Urinary bladder (tissue), 4 donors: ENCODE measurements around the gene PIK3C2B. TPM values are rescaled to one million over a fixed set of nuclear protein-coding genes. Genes with fewer than 3 reads are reported as not detected.
A peak's percentile ranks its signal among the peaks of the same experiment; 100 is the strongest.

Source experiments
- DNase-seq: peaks from one replicate; pipeline ENCODE4 v3.0.0-alpha.2; 2015; ENCODE audit errors: extremely low spot score
- H3K27ac ChIP-seq: one replicate; pipeline ENCODE4 v1.5.1; 2013; ENCODE audit warnings: low read depth, mild to moderate bottlenecking, moderate library complexity
- H3K36me3 ChIP-seq: one replicate; pipeline ENCODE4 v1.6.1; 2013; ENCODE audit warnings: mild to moderate bottlenecking, moderate library complexity; ENCODE audit not compliant: insufficient read depth
- H3K4me1 ChIP-seq: one replicate; pipeline ENCODE4 v1.6.1; 2013; ENCODE audit warnings: mild to moderate bottlenecking, moderate library complexity; ENCODE audit not compliant: insufficient read depth
- H3K4me3 ChIP-seq: one replicate; pipeline ENCODE4 v1.5.1; 2013; ENCODE audit warnings: low read depth, low read length
- WGBS: extraction: QIAGEN DNeasy Blood & Tissue Kit; methylation state at CpG from one replicate; pipeline ENCODE4 v1.1.7; 2013; 5-methylcytosine and 5-hydroxymethylcytosine counted together
- polyA plus RNA-seq: library from polyadenylated mRNA; stranded (reverse); fragments of 200-250 nt; gene quantifications from one replicate; pipeline ENCODE4 v1.2.3, GENCODE V29; 2013
- total RNA-seq: library from RNA; depleted of rRNA; stranded (reverse); fragments of >200 nt; gene quantifications from one replicate; pipeline ENCODE4 v1.2.3, GENCODE V29; 2014
- donor health status: healthy with polysubstance abuse.
- donor health status: healthy.

The PIK3C2B gene
- total and polyA plus RNA-seq, 2 donors: 19.7 to 33.6 TPM

- H3K4me1 ChIP-seq: no peaks in the 10 kb centered on the region
- WGBS: 71% methylated on average over 17 of the region's 17 CpGs
These were observed 27.9 kb downstream of the PIK3C2B start for GRCh38 chr1:204466416-204467405.

GRCh38 chr1:204465546-204466415 is 28.8 kb downstream of the PIK3C2B start:
- no peak for DNase-seq
- WGBS: 60% methylated on average over 17 of the region's 17 CpGs
- no peak overlapping the region for H3K27ac ChIP-seq
- H3K36me3 ChIP-seq: peaks cover 2% of the 10 kb centered on the region
- no peak overlapping the region for H3K4me3 ChIP-seq
- no peaks in the 10 kb centered on the region for H3K4me1 ChIP-seq

More at GRCh38 chr1:204466416-204467405, 27.9 kb downstream of the PIK3C2B start:
- no peak for DNase-seq
- Histone ChIP-seq H3K4me3 (no peak overlapping the region), H3K36me3 (peaks cover 2% of the 10 kb centered on the region), H3K27ac (no peak overlapping the region)

GRCh38 chr1:204464701-204465100 is 29.9 kb downstream of the PIK3C2B start:
- DNase-seq: no peak
- Histone ChIP-seq H3K4me1 (no peaks in the 10 kb centered on the region), H3K4me3 (no peak overlapping the region), H3K36me3 (peaks cover 2% of the 10 kb centered on the region), H3K27ac (no peak overlapping the region)
- 67% methylated on average over 1 of the region's 1 CpG for WGBS

- Histone ChIP-seq H3K4me3 (no peak overlapping the region), H3K27ac (no peak overlapping the region), H3K36me3 (peaks cover under 1% of the 10 kb centered on the region), H3K4me1 (no peaks in the 10 kb centered on the region)
- DNase-seq: no peak
- 56% methylated on average over 3 of the region's 3 CpGs for WGBS
These were observed 30.4 kb downstream of the PIK3C2B start for GRCh38 chr1:204464187-204464631.

GRCh38 chr1:204463125-204464060 is 31.2 kb downstream of the PIK3C2B start:
- H3K4me1 ChIP-seq: no peaks in the 10 kb centered on the region
- H3K27ac ChIP-seq: no peak overlapping the region
- DNase-seq: no peak
- WGBS: 45% methylated on average over 10 of the region's 10 CpGs
- H3K4me3 ChIP-seq: no peak overlapping the region
- no peaks in the 10 kb centered on the region for H3K36me3 ChIP-seq

GRCh38 chr1:204462229-204462561 is 32.4 kb downstream of the PIK3C2B start:
- DNase-seq: no peak
- Histone ChIP-seq H3K27ac (no peak overlapping the region), H3K4me3 (no peak overlapping the region), H3K4me1 (no peaks in the 10 kb centered on the region), H3K36me3 (no peaks in the 10 kb centered on the region)
- WGBS: 75% methylated on average over 4 of the region's 4 CpGs

- DNase-seq: no peak
- no peak overlapping the region for H3K4me3 ChIP-seq
These were observed 33.0 kb downstream of the PIK3C2B start for GRCh38 chr1:204461331-204462228.

GRCh38 chr1:204460346-204460745 is 34.3 kb downstream of the PIK3C2B start:
- 95% methylated on average over 8 of the region's 8 CpGs for WGBS
- H3K4me3 ChIP-seq: no peak overlapping the region
- H3K36me3 ChIP-seq: no peaks in the 10 kb centered on the region
- DNase-seq: no peak
- no peaks in the 10 kb centered on the region for H3K4me1 ChIP-seq
- H3K27ac ChIP-seq: no peak overlapping the region

More at GRCh38 chr1:204461331-204462228, 33.0 kb downstream of the PIK3C2B start:
- Histone ChIP-seq H3K4me1 (no peaks in the 10 kb centered on the region), H3K36me3 (no peaks in the 10 kb centered on the region), H3K27ac (no peak overlapping the region)
- 65% methylated on average over 11 of the region's 11 CpGs for WGBS

GRCh38 chr1:204459706-204460105 is 34.9 kb downstream of the PIK3C2B start:
- H3K36me3 ChIP-seq: no peaks in the 10 kb centered on the region
- H3K4me1 ChIP-seq: no peaks in the 10 kb centered on the region
- no peak overlapping the region for H3K4me3 ChIP-seq
- WGBS: 79% methylated on average over 4 of the region's 4 CpGs
- no peak for DNase-seq
- no peak overlapping the region for H3K27ac ChIP-seq

- Histone ChIP-seq H3K27ac (no peak overlapping the region), H3K4me1 (no peaks in the 10 kb centered on the region), H3K4me3 (no peak overlapping the region), H3K36me3 (no peaks in the 10 kb centered on the region)
- 81% methylated on average over 5 of the region's 5 CpGs for WGBS
- DNase-seq: no peak
These were observed 36.9 kb downstream of the PIK3C2B start for GRCh38 chr1:204457666-204458065.

GRCh38 chr1:204456826-204457442 is 37.7 kb downstream of the PIK3C2B start:
- Histone ChIP-seq H3K27ac (no peak overlapping the region), H3K4me1 (no peaks in the 10 kb centered on the region), H3K4me3 (no peak overlapping the region), H3K36me3 (no peaks in the 10 kb centered on the region)
- DNase-seq: peak; percentile 47
- WGBS: 46% methylated on average over 11 of the region's 11 CpGs

GRCh38 chr1:204455831-204456145 is 38.8 kb downstream of the PIK3C2B start:
- Histone ChIP-seq H3K4me3 (no peak overlapping the region), H3K36me3 (no peaks in the 10 kb centered on the region), H3K27ac (no peak overlapping the region), H3K4me1 (no peaks in the 10 kb centered on the region)
- 95% methylated on average over 9 of the region's 9 CpGs for WGBS
- no peak for DNase-seq
